DND-41 (cell line): ENCODE results near the gene LRRC58.

Source experiments
- ATAC-seq: fragments of 200-7000 bp; cut with Tn5 transposase; 3 replicates; pipeline ENCODE4 v1.9.1; 2021; ENCODE audit warnings: low read depth; ENCODE audit not compliant: insufficient read depth
- DNase-seq: peaks from one replicate; pipeline ENCODE4 v3.0.0-alpha.2; 2020
- H2AFZ ChIP-seq: 2 replicates; pipeline ENCODE4 v1.6.0; 2012; ENCODE audit warnings: low read depth, low read length
- H3K27ac ChIP-seq: 2 replicates; pipeline ENCODE4 v1.5.1; 2012; ENCODE audit warnings: low read length, inconsistent platforms
- H3K27me3 ChIP-seq: fragments of 200-600 bp; sonication (generic); 2 replicates; pipeline ENCODE4 v1.6.0; 2012; ENCODE audit warnings: low read length, mild to moderate bottlenecking, inconsistent platforms; ENCODE audit not compliant: insufficient read depth, poor library complexity
- H3K36me3 ChIP-seq: 2 replicates; pipeline ENCODE4 v1.5.1; 2012; ENCODE audit warnings: low read length, inconsistent platforms; ENCODE audit not compliant: insufficient read depth
- H3K4me1 ChIP-seq: 2 replicates; pipeline ENCODE4 v1.5.1; 2012; ENCODE audit warnings: mild to moderate bottlenecking, low read length; ENCODE audit not compliant: insufficient read depth
- H3K4me2 ChIP-seq: 2 replicates; pipeline ENCODE4 v1.6.0; 2012; ENCODE audit warnings: mild to moderate bottlenecking, moderate library complexity, low read length, inconsistent platforms; ENCODE audit not compliant: insufficient read depth
- H3K4me3 ChIP-seq, 2 experiments: fragments of 200-600 bp in 1 of 2; shearing (Covaris generic) in 1 of 2; 2 replicates each; pipeline ENCODE4 v1.5.1; 2012 to 2016; ENCODE audit warnings: inconsistent platforms in 2 of 2, low read length in 2 of 2, mild to moderate bottlenecking in 2 of 2, low read depth in 1 of 2, moderate library complexity in 1 of 2
- H3K79me2 ChIP-seq: 2 replicates; pipeline ENCODE4 v1.6.0; 2012; ENCODE audit warnings: low read length, inconsistent platforms; ENCODE audit not compliant: insufficient read depth
- H3K9ac ChIP-seq: 2 replicates; pipeline ENCODE4 v1.6.0; 2012; ENCODE audit warnings: low read depth, mild to moderate bottlenecking, inconsistent platforms, low read length, moderate library complexity
- H3K9me3 ChIP-seq: 2 replicates; pipeline ENCODE4 v1.5.1; 2012; ENCODE audit warnings: low read length, moderate library complexity, mild to moderate bottlenecking, inconsistent platforms; ENCODE audit not compliant: insufficient read depth, severe bottlenecking
- H4K20me1 ChIP-seq: 2 replicates; pipeline ENCODE4 v1.6.0; 2012; ENCODE audit warnings: low read length; ENCODE audit not compliant: insufficient read depth
- EZH2 ChIP-seq: IDR thresholded peaks from 3 replicates; pipeline ENCODE4 v1.6.1; 2012; ENCODE audit warnings: borderline replicate concordance, low read depth, mild to moderate bottlenecking, moderate library complexity, low read length, inconsistent platforms; ENCODE audit not compliant: severe bottlenecking
- TF ChIP-seq, protein P1 (sequence below): IDR thresholded peaks from 2 replicates; pipeline ENCODE4 v1.5.1; 2012; ENCODE audit warnings: borderline replicate concordance, low read length, moderate library complexity, mild to moderate bottlenecking; ENCODE audit not compliant: poor library complexity, severe bottlenecking; ENCODE audit errors: extremely low read depth

LRRC58 gene

DNA sequence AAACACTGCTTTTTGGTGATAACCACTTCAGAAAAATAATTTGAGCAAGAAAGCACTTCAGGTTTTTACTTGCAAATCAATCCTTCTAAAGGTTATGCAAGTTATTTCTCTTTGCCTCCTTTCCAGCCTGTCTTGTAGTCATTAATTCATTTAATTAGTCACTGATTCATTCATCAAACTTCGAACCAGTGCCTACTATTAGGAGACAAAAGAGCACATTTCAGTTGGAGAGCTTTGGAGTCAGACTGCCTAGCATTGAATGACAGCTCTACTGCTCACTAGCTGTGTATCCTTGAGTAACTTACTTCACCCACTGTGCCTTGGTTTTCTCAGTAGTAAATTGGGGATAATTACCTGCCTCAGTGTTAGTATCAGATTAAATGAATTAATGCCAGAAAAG is 14.9 kb upstream of the LRRC58 start:
- Histone ChIP-seq H3K4me3 (no peak overlapping the region), H3K27me3 (peaks cover 6% of the 10 kb centered on the region), H4K20me1 (no peaks in the 10 kb centered on the region), H3K4me1 (no peaks in the 10 kb centered on the region), H2AFZ (no peak overlapping the region), H3K79me2 (no peaks in the 10 kb centered on the region), H3K36me3 (no peaks in the 10 kb centered on the region), H3K9me3 (no peaks in the 10 kb centered on the region), H3K27ac (no peak overlapping the region), H3K9ac (no peak overlapping the region), H3K4me2 (no peak overlapping the region)
- TF ChIP-seq, protein P1, sequence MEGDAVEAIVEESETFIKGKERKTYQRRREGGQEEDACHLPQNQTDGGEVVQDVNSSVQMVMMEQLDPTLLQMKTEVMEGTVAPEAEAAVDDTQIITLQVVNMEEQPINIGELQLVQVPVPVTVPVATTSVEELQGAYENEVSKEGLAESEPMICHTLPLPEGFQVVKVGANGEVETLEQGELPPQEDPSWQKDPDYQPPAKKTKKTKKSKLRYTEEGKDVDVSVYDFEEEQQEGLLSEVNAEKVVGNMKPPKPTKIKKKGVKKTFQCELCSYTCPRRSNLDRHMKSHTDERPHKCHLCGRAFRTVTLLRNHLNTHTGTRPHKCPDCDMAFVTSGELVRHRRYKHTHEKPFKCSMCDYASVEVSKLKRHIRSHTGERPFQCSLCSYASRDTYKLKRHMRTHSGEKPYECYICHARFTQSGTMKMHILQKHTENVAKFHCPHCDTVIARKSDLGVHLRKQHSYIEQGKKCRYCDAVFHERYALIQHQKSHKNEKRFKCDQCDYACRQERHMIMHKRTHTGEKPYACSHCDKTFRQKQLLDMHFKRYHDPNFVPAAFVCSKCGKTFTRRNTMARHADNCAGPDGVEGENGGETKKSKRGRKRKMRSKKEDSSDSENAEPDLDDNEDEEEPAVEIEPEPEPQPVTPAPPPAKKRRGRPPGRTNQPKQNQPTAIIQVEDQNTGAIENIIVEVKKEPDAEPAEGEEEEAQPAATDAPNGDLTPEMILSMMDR = no peak
- no peak for TF ChIP-seq EZH2
- DNase-seq (no peak), ATAC-seq (no peak)

DNA sequence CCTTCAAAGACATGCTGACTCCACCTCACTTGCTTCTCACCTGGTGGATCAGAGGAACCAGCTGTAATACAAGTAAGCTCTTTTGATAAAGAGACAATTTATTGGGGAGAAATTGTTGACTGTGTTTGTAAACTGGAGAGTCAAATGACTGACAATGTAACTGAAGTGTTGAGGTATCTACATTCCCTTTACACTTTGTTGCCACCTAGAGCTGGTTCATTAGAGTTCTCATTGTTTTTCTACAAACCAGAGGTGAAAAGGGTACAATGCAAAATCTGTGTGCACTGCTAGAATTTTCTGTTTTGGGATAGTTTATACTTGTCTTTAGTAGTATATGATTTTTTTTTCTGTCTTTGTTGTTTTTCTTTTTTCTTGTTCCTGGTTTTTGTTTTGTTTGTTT is 8.7 kb upstream of the LRRC58 start:
- Histone ChIP-seq H2AFZ (no peak overlapping the region), H3K79me2 (no peaks in the 10 kb centered on the region), H3K9ac (no peak overlapping the region), H4K20me1 (no peaks in the 10 kb centered on the region), H3K27ac (no peak overlapping the region), H3K4me3 (no peak overlapping the region), H3K4me1 (no peaks in the 10 kb centered on the region), H3K9me3 (no peaks in the 10 kb centered on the region), H3K36me3 (no peaks in the 10 kb centered on the region), H3K4me2 (no peak overlapping the region), H3K27me3 (peaks cover 3% of the 10 kb centered on the region)
- ATAC-seq (no peak), DNase-seq (no peak)
- TF ChIP-seq EZH2 = no peak
- TF ChIP-seq, protein P1 = peak; percentile 24

DNA sequence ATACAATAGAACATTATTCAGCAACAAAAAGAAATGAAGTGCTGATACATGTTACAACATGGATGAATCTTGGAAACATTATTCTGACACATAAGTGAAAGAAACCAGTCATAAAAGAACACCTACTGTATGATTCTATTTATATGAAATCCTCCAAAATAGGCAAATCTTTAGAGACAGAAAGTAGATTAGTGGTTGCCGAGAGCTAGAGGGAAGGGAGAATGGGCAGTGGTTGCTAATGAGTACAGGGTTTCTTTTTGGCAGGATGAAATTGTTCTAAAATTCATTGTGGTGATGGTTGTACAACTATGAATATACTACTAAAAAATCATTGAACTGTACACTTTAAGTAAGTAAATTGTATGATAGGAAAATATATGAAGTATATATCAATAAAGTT is 6.3 kb upstream of the LRRC58 start:
- DNase-seq (no peak), ATAC-seq (no peak)
- Histone ChIP-seq H4K20me1 (no peaks in the 10 kb centered on the region), H2AFZ (no peak overlapping the region), H3K79me2 (no peaks in the 10 kb centered on the region), H3K27me3 (peaks cover 3% of the 10 kb centered on the region), H3K36me3 (no peaks in the 10 kb centered on the region), H3K9ac (no peak overlapping the region), H3K27ac (no peak overlapping the region), H3K9me3 (no peaks in the 10 kb centered on the region), H3K4me2 (no peak overlapping the region), H3K4me1 (no peaks in the 10 kb centered on the region; the same call in 1 of the 2 replicates), H3K4me3 (no peak overlapping the region)
- TF ChIP-seq EZH2 = no peak

DNA sequence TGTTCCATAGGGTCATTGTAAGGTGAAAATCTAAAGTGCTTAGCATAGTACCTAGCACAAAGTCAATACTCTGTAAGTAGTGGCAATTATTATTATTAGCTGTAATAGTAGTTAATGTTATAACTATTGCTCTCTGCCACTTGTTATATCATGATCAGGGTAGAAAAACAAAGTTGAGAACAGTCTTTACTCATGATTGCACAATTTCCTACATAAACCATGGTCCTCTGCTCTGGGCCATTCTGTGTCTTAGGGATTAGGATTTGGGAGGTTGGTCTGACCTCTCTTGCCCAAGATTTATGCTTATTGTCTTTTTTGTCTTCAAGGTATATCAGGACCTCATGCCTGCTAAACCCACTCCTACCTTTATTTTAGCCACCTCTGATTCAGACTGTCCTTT is 4.3 kb upstream of the LRRC58 start:
- H3K4me2 ChIP-seq = no peak overlapping the region
- no peak overlapping the region for H3K27ac ChIP-seq
- DNase-seq (no peak), ATAC-seq (no peak)
- peaks cover 3% of the 10 kb centered on the region for H3K27me3 ChIP-seq
- H3K4me3 ChIP-seq = no peak overlapping the region
- H3K36me3 ChIP-seq = no peaks in the 10 kb centered on the region; the same call in 1 of the 2 replicates
- peaks cover 11% of the 10 kb centered on the region for H3K4me1 ChIP-seq
- H2AFZ ChIP-seq = no peak overlapping the region
- H3K79me2 ChIP-seq = peaks cover 12% of the 10 kb centered on the region
- H4K20me1 ChIP-seq = 0 out of 2 replicates have a peak, but pooled peaks cover under 1% of the 10 kb centered on the region
- H3K9me3 ChIP-seq = no peaks in the 10 kb centered on the region
- no peak overlapping the region for H3K9ac ChIP-seq
- no peak for TF ChIP-seq EZH2
- TF ChIP-seq, protein P1 = no peak
